Activated naive CD4-positive, alpha-beta T cell treated with anti-CD3 and anti-CD28 coated beads, Interleukin-2, amount 50 U/mL, for 24 hours (primary cell): ENCODE data around the gene PFDN2.

Experiments
- H3K27ac Mint-ChIP-seq: one replicate; pipeline ENCODE4 v1.8.0; 2021; ENCODE audit warnings: mild to moderate bottlenecking, mixed read lengths
- H3K27me3 Mint-ChIP-seq: one replicate; pipeline ENCODE4 v1.8.0; 2021; ENCODE audit warnings: mixed read lengths
- H3K36me3 Mint-ChIP-seq: one replicate; pipeline ENCODE4 v1.8.0; 2021; ENCODE audit warnings: mixed read lengths
- H3K4me1 Mint-ChIP-seq: one replicate; pipeline ENCODE4 v1.8.0; 2021; ENCODE audit warnings: mixed read lengths
- H3K4me3 Mint-ChIP-seq: one replicate; pipeline ENCODE4 v1.8.0; 2021; ENCODE audit warnings: mild to moderate bottlenecking, mixed read lengths
- H3K9me3 Mint-ChIP-seq: one replicate; pipeline ENCODE4 v1.8.0; 2021; ENCODE audit warnings: mixed read lengths

The PFDN2 gene

DNA sequence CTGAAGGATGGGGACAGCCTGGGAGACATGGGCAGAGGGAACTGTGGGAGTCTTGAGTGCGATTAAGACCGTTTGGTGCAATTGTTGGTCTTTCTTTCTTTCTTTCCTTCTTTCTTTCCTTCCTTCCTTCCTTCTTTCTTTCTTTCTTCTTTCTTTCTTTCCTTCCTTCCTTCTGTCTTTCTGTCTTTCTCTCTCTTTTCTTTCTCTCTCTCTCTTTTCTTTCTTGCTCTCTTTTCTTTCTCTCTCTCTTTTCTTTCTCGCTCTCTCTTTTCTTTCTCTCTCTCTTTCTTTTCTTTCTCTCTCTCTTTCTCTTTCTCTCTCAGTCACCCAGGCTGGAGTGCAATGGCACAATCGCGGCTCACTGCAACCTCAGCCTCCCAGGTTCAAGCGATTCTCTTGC is 22.6 kb downstream of the PFDN2 start:
- H3K27me3 Mint-ChIP-seq = no peaks in the 10 kb centered on the region
- no peaks in the 10 kb centered on the region for H3K9me3 Mint-ChIP-seq
- H3K4me3 Mint-ChIP-seq = no peak overlapping the region
- peaks cover 2% of the 10 kb centered on the region for H3K36me3 Mint-ChIP-seq
- H3K4me1 Mint-ChIP-seq = peaks cover 68% of the 10 kb centered on the region
- H3K27ac Mint-ChIP-seq = peak overlapping the region; percentile 41

GRCh38 chr1:161094481-161094880 is 23.4 kb downstream of the PFDN2 start:
- Mint-ChIP-seq H3K36me3 (peaks cover 2% of the 10 kb centered on the region), H3K4me3 (peak overlapping the region; percentile 13), H3K9me3 (no peaks in the 10 kb centered on the region), H3K27me3 (no peaks in the 10 kb centered on the region), H3K27ac (no peak overlapping the region), H3K4me1 (peaks cover 69% of the 10 kb centered on the region)

GRCh38 chr1:161092621-161093028 is 25.2 kb downstream of the PFDN2 start:
- Mint-ChIP-seq H3K4me1 (peaks cover 56% of the 10 kb centered on the region), H3K9me3 (no peaks in the 10 kb centered on the region), H3K4me3 (peak overlapping the region; percentile 63), H3K27me3 (no peaks in the 10 kb centered on the region), H3K27ac (peak overlapping the region; percentile 88), H3K36me3 (no peaks in the 10 kb centered on the region)

GRCh38 chr1:161091796-161092507 is 25.9 kb downstream of the PFDN2 start:
- Mint-ChIP-seq H3K36me3 (no peaks in the 10 kb centered on the region), H3K4me3 (no peak overlapping the region)

DNA sequence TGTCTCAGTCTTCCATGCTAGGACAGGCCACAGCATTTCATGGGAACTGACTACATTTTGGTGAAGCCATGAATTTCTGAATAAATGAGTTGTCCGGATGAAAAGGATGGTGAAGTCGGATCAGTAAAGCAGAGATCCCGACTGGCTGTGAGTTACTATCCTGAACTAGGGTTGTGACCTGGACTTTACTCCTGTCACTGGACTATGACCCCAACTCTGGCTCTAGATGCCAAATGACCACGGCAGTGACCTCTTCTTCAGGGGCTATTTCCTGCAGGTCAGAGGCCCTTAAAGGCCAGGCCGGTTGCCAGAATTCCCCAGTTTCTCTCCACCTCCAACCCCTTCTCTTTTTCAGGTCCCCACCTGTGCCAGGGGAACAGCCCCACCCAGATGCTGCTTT is 26.7 kb downstream of the PFDN2 start:
- Mint-ChIP-seq H3K27me3 (no peaks in the 10 kb centered on the region), H3K4me1 (peaks cover 44% of the 10 kb centered on the region), H3K36me3 (no peaks in the 10 kb centered on the region), H3K9me3 (no peaks in the 10 kb centered on the region), H3K27ac (no peak overlapping the region), H3K4me3 (no peak overlapping the region)

More at GRCh38 chr1:161091796-161092507, 25.9 kb downstream of the PFDN2 start:
- Mint-ChIP-seq H3K27ac (no peak overlapping the region), H3K9me3 (no peaks in the 10 kb centered on the region), H3K27me3 (no peaks in the 10 kb centered on the region), H3K4me1 (peaks cover 50% of the 10 kb centered on the region)

GRCh38 chr1:161090617-161091016 is 27.2 kb downstream of the PFDN2 start:
- H3K4me1 Mint-ChIP-seq = peaks cover 44% of the 10 kb centered on the region
- H3K36me3 Mint-ChIP-seq = no peaks in the 10 kb centered on the region
- no peaks in the 10 kb centered on the region for H3K9me3 Mint-ChIP-seq
- H3K27ac Mint-ChIP-seq = no peak overlapping the region
- no peak overlapping the region for H3K4me3 Mint-ChIP-seq
- H3K27me3 Mint-ChIP-seq = no peaks in the 10 kb centered on the region

DNA sequence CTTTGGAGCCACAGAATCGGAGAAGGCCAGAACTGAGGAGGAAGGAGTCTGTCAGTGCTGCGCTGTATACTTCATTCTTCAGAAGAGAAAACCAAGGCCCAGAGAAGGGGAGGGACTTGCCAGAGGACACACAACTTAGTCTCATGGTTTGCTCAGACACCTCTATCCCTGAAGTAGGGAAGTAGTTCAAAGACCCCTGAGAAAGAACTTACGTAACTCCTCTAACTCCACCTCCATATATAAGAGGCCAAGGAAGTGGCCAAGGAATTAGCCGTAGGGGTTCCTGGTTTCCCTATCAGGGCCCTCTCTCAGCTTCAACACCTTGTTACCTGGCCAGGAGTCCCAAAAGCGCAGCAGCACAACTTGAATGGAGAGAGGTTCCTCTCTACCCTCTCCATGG is 27.9 kb downstream of the PFDN2 start:
- H3K4me3 Mint-ChIP-seq = no peak overlapping the region

GRCh38 chr1:161089251-161089924 is 28.4 kb downstream of the PFDN2 start, which contains the start of gene NECTIN4:
Gene NECTIN4, minus strand, starts transcription at chr1:161089558. Its CDS starts 262 bp downstream, at chr1:161089296.
- Mint-ChIP-seq H3K36me3 (no peaks in the 10 kb centered on the region), H3K4me1 (peaks cover 35% of the 10 kb centered on the region), H3K27ac (peak within 1 kb of the TSS; percentile 77), H3K4me3 (no peak within 1 kb of the TSS), H3K9me3 (no peaks in the 10 kb centered on the region), H3K27me3 (no peaks in the 10 kb centered on the region)

More for the DNA sequence above, 27.9 kb downstream of the PFDN2 start:
- Mint-ChIP-seq H3K27ac (peak overlapping the region; percentile 77), H3K9me3 (no peaks in the 10 kb centered on the region), H3K36me3 (no peaks in the 10 kb centered on the region), H3K4me1 (peaks cover 39% of the 10 kb centered on the region), H3K27me3 (no peaks in the 10 kb centered on the region)

DNA sequence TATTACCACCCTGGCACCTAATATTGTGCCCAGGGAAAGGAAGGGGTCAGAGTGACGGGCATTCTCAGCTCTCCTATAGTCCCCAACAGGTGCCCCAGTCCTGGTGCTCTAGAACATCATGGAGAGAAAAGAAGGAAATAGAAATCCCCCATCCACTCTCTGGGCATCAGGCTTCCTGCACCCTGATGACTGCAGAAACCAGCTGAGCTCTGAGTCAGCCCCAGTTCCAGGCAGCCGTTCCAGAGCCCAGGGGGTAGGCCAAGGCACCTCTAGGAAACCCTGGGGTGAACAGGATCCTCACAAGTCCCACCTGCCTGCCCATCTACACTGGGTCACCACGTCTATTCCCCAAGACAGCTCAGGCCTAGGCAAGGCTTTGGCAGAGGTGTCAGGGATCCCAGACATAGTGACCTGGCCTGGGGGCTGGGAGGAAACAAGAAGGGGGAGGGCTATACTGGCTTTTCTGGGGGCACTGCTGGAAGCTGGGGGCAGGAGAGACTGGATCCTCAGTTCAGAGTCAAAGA is 29.2 kb downstream of the PFDN2 start:
- H3K4me1 Mint-ChIP-seq = peaks cover 32% of the 10 kb centered on the region
- H3K36me3 Mint-ChIP-seq = no peaks in the 10 kb centered on the region
- H3K4me3 Mint-ChIP-seq = no peak overlapping the region
- no peak overlapping the region for H3K27ac Mint-ChIP-seq
- no peaks in the 10 kb centered on the region for H3K27me3 Mint-ChIP-seq
- H3K9me3 Mint-ChIP-seq = no peaks in the 10 kb centered on the region

GRCh38 chr1:161086457-161086856 is 31.4 kb downstream of the PFDN2 start:
- Mint-ChIP-seq H3K36me3 (no peaks in the 10 kb centered on the region), H3K4me3 (no peak overlapping the region), H3K4me1 (peaks cover 10% of the 10 kb centered on the region), H3K27me3 (no peaks in the 10 kb centered on the region), H3K9me3 (no peaks in the 10 kb centered on the region), H3K27ac (no peak overlapping the region)

DNA sequence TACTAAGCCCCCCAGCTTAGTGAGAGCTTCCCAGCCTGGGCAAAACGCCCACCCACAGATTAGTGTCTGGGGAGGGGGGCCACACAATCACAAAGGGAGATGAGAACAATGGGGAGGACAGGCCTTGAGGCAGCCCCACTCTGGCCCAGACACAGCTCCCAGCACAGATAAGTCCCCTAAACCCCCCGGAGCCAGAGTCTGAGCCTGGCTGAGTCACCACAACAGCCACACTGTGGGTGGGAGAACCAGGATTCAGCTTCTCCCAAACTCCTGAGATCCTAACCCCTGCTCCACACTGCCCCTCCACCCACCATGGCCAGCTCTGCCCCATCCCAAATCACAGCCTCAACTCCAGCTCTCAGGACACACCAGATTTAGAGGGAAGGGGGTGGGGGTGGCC is 32.7 kb downstream of the PFDN2 start:
- Mint-ChIP-seq H3K9me3 (no peaks in the 10 kb centered on the region), H3K4me1 (peaks cover under 1% of the 10 kb centered on the region), H3K4me3 (no peak overlapping the region), H3K27me3 (no peaks in the 10 kb centered on the region), H3K27ac (no peak overlapping the region), H3K36me3 (no peaks in the 10 kb centered on the region)

DNA sequence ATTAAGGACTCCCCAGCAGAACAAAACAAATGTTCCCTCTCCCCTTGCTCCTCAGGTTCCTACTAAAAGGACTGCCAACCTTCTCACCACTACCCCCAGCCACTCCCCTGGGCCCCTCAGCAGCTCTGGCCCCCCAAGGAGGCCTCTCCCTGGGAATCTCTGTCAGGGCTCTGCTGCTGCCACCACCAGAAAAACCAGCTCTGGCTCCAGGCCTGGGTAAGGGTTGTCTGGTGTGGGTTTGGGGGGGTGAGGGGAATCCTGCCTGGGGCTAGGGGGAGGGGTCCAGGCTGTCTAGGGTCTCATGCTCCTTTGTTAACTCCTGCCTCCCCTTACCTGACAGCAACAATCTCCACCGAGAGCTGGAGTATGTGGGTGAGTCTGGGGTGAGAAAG is 33.2 kb downstream of the PFDN2 start:
- no peaks in the 10 kb centered on the region for H3K4me1 Mint-ChIP-seq
- H3K9me3 Mint-ChIP-seq = no peaks in the 10 kb centered on the region
- no peaks in the 10 kb centered on the region for H3K27me3 Mint-ChIP-seq
- no peak overlapping the region for H3K27ac Mint-ChIP-seq
- H3K4me3 Mint-ChIP-seq = no peak overlapping the region
- no peaks in the 10 kb centered on the region for H3K36me3 Mint-ChIP-seq

- no peak overlapping the region for H3K4me3 Mint-ChIP-seq
- H3K27ac Mint-ChIP-seq = no peak overlapping the region
- no peaks in the 10 kb centered on the region for H3K36me3 Mint-ChIP-seq
- no peaks in the 10 kb centered on the region for H3K9me3 Mint-ChIP-seq
- no peaks in the 10 kb centered on the region for H3K27me3 Mint-ChIP-seq
- no peaks in the 10 kb centered on the region for H3K4me1 Mint-ChIP-seq
Observed at GRCh38 chr1:161083748-161084596, 33.9 kb downstream of the PFDN2 start.

- Mint-ChIP-seq H3K4me1 (no peaks in the 10 kb centered on the region), H3K27ac (no peak overlapping the region)
Observed at GRCh38 chr1:161082996-161083747, 34.7 kb downstream of the PFDN2 start.

DNA sequence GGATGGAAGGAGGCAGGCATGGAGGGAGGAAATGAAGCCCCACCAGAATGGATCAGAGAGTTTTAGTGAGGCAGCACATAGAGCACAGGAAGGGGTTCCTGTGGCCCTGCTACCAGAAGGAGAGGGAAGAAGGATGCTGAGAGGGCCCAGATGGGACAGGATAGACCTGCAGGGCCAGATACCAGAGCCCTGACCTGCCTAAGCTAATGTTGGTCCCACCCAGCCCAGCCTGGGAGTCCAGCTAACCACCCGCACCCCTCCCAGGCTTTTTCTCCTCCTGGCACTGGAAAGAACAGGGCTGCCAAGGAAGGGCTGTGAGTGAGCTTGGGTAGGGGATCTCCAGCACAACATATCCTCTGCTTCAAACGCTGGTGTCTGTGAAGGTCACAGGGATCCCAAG is 35.4 kb downstream of the PFDN2 start:
- no peaks in the 10 kb centered on the region for H3K36me3 Mint-ChIP-seq
- H3K27ac Mint-ChIP-seq = no peak overlapping the region
- H3K27me3 Mint-ChIP-seq = no peaks in the 10 kb centered on the region
- H3K4me1 Mint-ChIP-seq = no peaks in the 10 kb centered on the region
- H3K9me3 Mint-ChIP-seq = no peaks in the 10 kb centered on the region
- H3K4me3 Mint-ChIP-seq = no peak overlapping the region

More at GRCh38 chr1:161082996-161083747, 34.7 kb downstream of the PFDN2 start:
- Mint-ChIP-seq H3K9me3 (no peaks in the 10 kb centered on the region), H3K4me3 (no peak overlapping the region), H3K36me3 (no peaks in the 10 kb centered on the region), H3K27me3 (no peaks in the 10 kb centered on the region)
